A549 (cell line): ENCODE data around the gene ZNF320. TPM values are rescaled to one million over a fixed set of nuclear protein-coding genes. Genes with fewer than 3 reads are reported as not detected.
A peak's percentile ranks its signal among the peaks of the same experiment; 100 is the strongest.

ENCODE experiments used
- ATAC-seq, 2 experiments: fragments of 200-7000 bp in 1 of 2; fragments of >200 bp in 1 of 2; cut with Nextera tagmentation in 1 of 2; cut with Tn5 transposase in 1 of 2; 3 replicates each; pipeline versions ENCODE4 v1.8.0 to v1.9.1; 2018 to 2020; ENCODE audit warnings: mild to moderate bottlenecking in 1 of 2, moderate library complexity in 1 of 2
- CTCF ChIA-PET: fragments of 300-600 bp; sonication (Branson Sonifier 250); formaldehyde crosslinking; extraction: SDS; loops from one replicate; lab custom pipeline; 2021; ENCODE audit warnings: antibody characterized with exemption, inconsistent platforms; lab: Yijun Ruan, JAX
- POLR2A ChIA-PET: fragments of 350-600 bp; formaldehyde crosslinking; extraction: SDS; loops from one replicate; lab custom pipeline; 2021; ENCODE audit warnings: antibody characterized with exemption, inconsistent platforms; lab: Yijun Ruan, JAX
- DNase-seq, 2 experiments: peaks; one replicate each; pipeline versions ENCODE4 v3.0.0 to v3.0.0-alpha.2; 2011 to 2016; ENCODE audit warnings: low read depth in 1 of 2, low spot score in 1 of 2
- FAIRE-seq: peaks from 2 replicates; lab custom pipeline; 2011; peaks lifted over from hg19 to GRCh38; lab: Jason Lieb, UNC
- H3K27ac ChIP-seq, 2 experiments: fragments of >200 bp; sonication (Bioruptor Twin); formaldehyde crosslinking; 3 replicates each; pipeline ENCODE4 v1.5.1; 2016 to 2017
- H3K4me1 ChIP-seq: fragments of >200 bp; sonication (Bioruptor Twin); formaldehyde crosslinking; 3 replicates; pipeline ENCODE4 v1.6.1; 2016
- H3K4me2 ChIP-seq: fragments of >200 bp; sonication (Bioruptor Twin); formaldehyde crosslinking; 3 replicates; pipeline ENCODE4 v1.6.1; 2016
- H3K4me3 ChIP-seq: fragments of >200 bp; sonication (Bioruptor Twin); formaldehyde crosslinking; 3 replicates; pipeline ENCODE4 v1.5.1; 2016
- H3K9me3 ChIP-seq: fragments of >200 bp; sonication (Bioruptor Twin); formaldehyde crosslinking; 3 replicates; pipeline ENCODE4 v1.6.1; 2016
- BHLHE40 ChIP-seq: IDR thresholded peaks from 2 replicates; pipeline ENCODE4 v1.6.1; 2012; ENCODE audit warnings: low read depth, low read length, inconsistent platforms
- CHD2 ChIP-seq: fragments of 150-350 bp; IDR thresholded peaks from 2 replicates; pipeline ENCODE4 v1.6.1; 2014; ENCODE audit warnings: low read length; ENCODE audit not compliant: partially characterized antibody
- E2F6 ChIP-seq: IDR thresholded peaks from 2 replicates; pipeline ENCODE4 v1.6.1; 2012; ENCODE audit warnings: low read depth, borderline replicate concordance
- EHMT2 ChIP-seq: fragments of 200-600 bp; sonication (generic); IDR thresholded peaks from 2 replicates; pipeline ENCODE4 v1.6.1; 2016; ENCODE audit warnings: antibody characterized with exemption, low read depth, mild to moderate bottlenecking, moderate library complexity
- EP300 ChIP-seq, 2 experiments: fragments of >200 bp; sonication (Bioruptor Twin); formaldehyde crosslinking; IDR thresholded peaks; 2 replicates in 1 of 2; 3 replicates in 1 of 2; pipeline ENCODE4 v1.6.1; 2016 to 2017
- FOSL2 ChIP-seq, 2 experiments: fragments of 450-650 bp in 1 of 2; fragments of >200 bp in 1 of 2; sonication (Bioruptor Twin) in 1 of 2; formaldehyde crosslinking; IDR thresholded peaks; 2 replicates each; pipeline versions ENCODE4 v1.5.0 to v1.6.1; 2016 to 2020; ENCODE audit warnings: mild to moderate bottlenecking in 1 of 2, moderate library complexity in 1 of 2
- GATA3 ChIP-seq: IDR thresholded peaks from 2 replicates; pipeline ENCODE4 v1.6.1; 2012; ENCODE audit warnings: borderline replicate concordance
- HOXB5 ChIP-seq: fragments of 250-450 bp; sonication (Bioruptor Pico); IDR thresholded peaks from 2 replicates; pipeline ENCODE4 v1.5.0; 2020; ENCODE audit warnings: mild to moderate bottlenecking, moderate library complexity
- JUN ChIP-seq, 2 experiments: fragments of >200 bp; sonication (Bioruptor Twin); formaldehyde crosslinking; IDR thresholded peaks; 2 replicates in 1 of 2; 3 replicates in 1 of 2; pipeline ENCODE4 v1.6.1; 2016 to 2017
- MAFK ChIP-seq: fragments of 450-650 bp; IDR thresholded peaks from 2 replicates; pipeline ENCODE4 v1.6.1; 2014; ENCODE audit not compliant: partially characterized antibody
- MAZ ChIP-seq: fragments of 150-350 bp; IDR thresholded peaks from 2 replicates; pipeline ENCODE4 v1.6.1; 2014; ENCODE audit warnings: antibody characterized with exemption, low read depth, low read length, borderline replicate concordance
- MYC ChIP-seq: IDR thresholded peaks from 2 replicates; pipeline ENCODE4 v1.6.1; 2012; ENCODE audit warnings: mild to moderate bottlenecking, inconsistent platforms, low read length, improper control_type of control experiment, borderline replicate concordance
- NFE2L2 ChIP-seq: fragments of 150-350 bp; conservative IDR thresholded peaks from 2 replicates; pipeline ENCODE4 v1.6.1; 2014; ENCODE audit warnings: low read length
- NR3C1 ChIP-seq: fragments of >200 bp; sonication (Bioruptor Twin); formaldehyde crosslinking; IDR thresholded peaks from 3 replicates; pipeline ENCODE4 v1.6.1; 2017
- PBX3 ChIP-seq: IDR thresholded peaks from 2 replicates; pipeline ENCODE4 v1.6.1; 2012
- RNF2 ChIP-seq: fragments of 200-600 bp; sonication (generic); IDR thresholded peaks from 2 replicates; pipeline ENCODE4 v1.6.1; 2016; ENCODE audit warnings: low read depth, mild to moderate bottlenecking, antibody characterized with exemption, moderate library complexity, borderline replicate concordance
- SREBF2 ChIP-seq: fragments of 450-650 bp; IDR thresholded peaks from 2 replicates; pipeline ENCODE4 v1.6.1; 2014; ENCODE audit warnings: mild to moderate bottlenecking, moderate library complexity
- TP53 ChIP-seq: fragments of 250-450 bp; sonication (Bioruptor Pico); IDR thresholded peaks from 2 replicates; pipeline ENCODE4 v1.5.0; 2021; ENCODE audit warnings: mild to moderate bottlenecking, moderate library complexity
- USF2 ChIP-seq: fragments of 450-650 bp; IDR thresholded peaks from 2 replicates; pipeline ENCODE4 v1.6.1; 2014; ENCODE audit warnings: antibody characterized with exemption
- ZFP36 ChIP-seq: fragments of 450-650 bp; IDR thresholded peaks from 2 replicates; pipeline ENCODE4 v1.6.1; 2014; ENCODE audit warnings: borderline replicate concordance; ENCODE audit not compliant: partially characterized antibody
- ZNF302 ChIP-seq: fragments of 250-450 bp; sonication (Bioruptor Pico); IDR thresholded peaks from 2 replicates; pipeline ENCODE4 v1.9.0; 2021; ENCODE audit warnings: inconsistent platforms, mild to moderate bottlenecking, moderate library complexity
- WGBS: methylation state at CpG from one replicate; pipeline ENCODE4 v1.1.6; 2017; ENCODE audit errors: missing lambda C conversion rate; 5-methylcytosine and 5-hydroxymethylcytosine counted together
- polyA plus RNA-seq, 4 experiments: library from polyadenylated mRNA; depleted of rRNA in 3 of 4; stranded (reverse); fragments of >200 nt; fragmentation: RNase III in 1 of 4; extraction: RNeasy Plus Mini Kit Qiagen cat#74134 plus additional on column Dnase treatment in 1 of 4; gene quantifications; 2 replicates in 3 of 4; 3 replicates in 1 of 4; pipeline ENCODE4 v1.2.3, GENCODE V29; 2011 to 2017

The ZNF320 gene
- polyA plus RNA-seq, 2 of the 4 experiments (the other 2 are of a cell fraction): not detected

- 58% methylated on average over 29 of the region's 29 CpGs for WGBS
- no peak overlapping the region for H3K27ac ChIP-seq
- no peak overlapping the region for H3K4me2 ChIP-seq
- POLR2A ChIA-PET: no interaction called here
- DNase-seq: no peak
- TF ChIP-seq SREBF2: no peak
- no peak for TF ChIP-seq MAZ
- TF ChIP-seq FOSL2 (IDR thresholded peaks at IDR 0.05): no peak
- no peak for TF ChIP-seq FOSL2 (CRISPR knock-in tag; IDR thresholded peaks at IDR 0.05)
- no peak for TF ChIP-seq HOXB5 (CRISPR knock-in tag)
- no peak for TF ChIP-seq JUN (IDR thresholded peaks at IDR 0.05)
- no peak for TF ChIP-seq GATA3
- no peak for TF ChIP-seq MAFK
- TF ChIP-seq E2F6: no peak
- no peak for TF ChIP-seq NFE2L2
- TF ChIP-seq PBX3: no peak
- no peak for TF ChIP-seq CHD2
- TF ChIP-seq BHLHE40: no peak
- no peak for TF ChIP-seq USF2
- H3K9me3 ChIP-seq: peaks cover 58% of the 10 kb centered on the region
- CTCF ChIA-PET: interaction anchor here (1.2 kb wide), 1 partner anchor 12 kb away, joined by 3 read pairs; no protein-coding TSS in a partner anchor
- H3K4me3 ChIP-seq: no peak overlapping the region
- ATAC-seq: no peak
- FAIRE-seq: no peak
- no peaks in the 10 kb centered on the region for H3K4me1 ChIP-seq
Measured at GRCh38 chr19:52943134-52943883, 45.9 kb upstream of the ZNF320 start.

- WGBS: 19% methylated on average over 22 of the region's 43 CpGs
- ATAC-seq (peak; percentile 57 to 68; a peak in 3 of 6 replicates), DNase-seq (no peak), FAIRE-seq (no peak)
- TF ChIP-seq MYC (no peak), RNF2 (no peak), ZFP36 (no peak), EP300 (IDR thresholded peaks at IDR 0.05) (no peak), EHMT2 (no peak), NR3C1 (no peak), TP53 (CRISPR knock-in tag) (no peak), ZNF302 (CRISPR knock-in tag) (no peak)
- H3K9me3 ChIP-seq: peaks cover 56% of the 10 kb centered on the region
- H3K4me1 ChIP-seq: no peaks in the 10 kb centered on the region
- POLR2A ChIA-PET: no interaction called here
- H3K27ac ChIP-seq: no peak overlapping the region
- no peak overlapping the region for H3K4me2 ChIP-seq
- CTCF ChIA-PET: interaction anchor here (1.2 kb wide), 1 partner anchor 13 kb away, joined by 3 read pairs; no protein-coding TSS in a partner anchor
- H3K4me3 ChIP-seq: no peak overlapping the region
Measured at GRCh38 chr19:52942386-52943133, 45.1 kb upstream of the ZNF320 start.
